Bronchial epithelial cell (primary cell): Measurements from ENCODE around the gene TUBB4B. TPM values are rescaled to one million over a fixed set of nuclear protein-coding genes. Genes with fewer than 3 reads are reported as not detected.
A peak's percentile ranks its signal among the peaks of the same experiment; 100 is the strongest.

ENCODE experiments used
- DNase-seq: peaks from one replicate; pipeline ENCODE4 v3.0.0-alpha.2; 2010; ENCODE audit warnings: low read depth
- FAIRE-seq: peaks from 2 replicates; lab custom pipeline; 2011; peaks lifted over from hg19 to GRCh38; lab: Jason Lieb, UNC
- H3K27me3 ChIP-seq: 2 replicates; pipeline ENCODE4 v1.5.1; 2011; ENCODE audit warnings: low read length; ENCODE audit not compliant: control insufficient read depth, insufficient read depth
- H3K36me3 ChIP-seq: 2 replicates; pipeline ENCODE4 v1.5.1; 2011; ENCODE audit warnings: low read length; ENCODE audit not compliant: control insufficient read depth, insufficient read depth
- H3K4me3 ChIP-seq: 2 replicates; pipeline ENCODE4 v1.5.1; 2011; ENCODE audit warnings: mild to moderate bottlenecking, low read depth, low read length, control low read depth
- total RNA-seq: library from RNA; depleted of rRNA; stranded (reverse); fragments of >200 nt; gene quantifications from 2 replicates; pipeline ENCODE4 v1.2.1, GENCODE V29; 2014
- TF ChIP-seq, protein P1 (sequence below): IDR thresholded peaks from 2 replicates; pipeline ENCODE4 v1.5.1; 2011; ENCODE audit warnings: mild to moderate bottlenecking, moderate library complexity, low read length, control low read depth, inconsistent platforms; ENCODE audit not compliant: insufficient read depth, severe bottlenecking

The TUBB4B gene
- total RNA-seq, 1 donor from 2014 or later, result 82.7 TPM

GRCh38 chr9:137233143-137233980 lies 7.7 kb upstream of the TUBB4B start:
- Histone ChIP-seq H3K27me3 (peaks cover 2% of the 10 kb centered on the region), H3K36me3 (no peaks in the 10 kb centered on the region), H3K4me3 (no peak overlapping the region)
- no peak for DNase-seq
- TF ChIP-seq, protein P1, sequence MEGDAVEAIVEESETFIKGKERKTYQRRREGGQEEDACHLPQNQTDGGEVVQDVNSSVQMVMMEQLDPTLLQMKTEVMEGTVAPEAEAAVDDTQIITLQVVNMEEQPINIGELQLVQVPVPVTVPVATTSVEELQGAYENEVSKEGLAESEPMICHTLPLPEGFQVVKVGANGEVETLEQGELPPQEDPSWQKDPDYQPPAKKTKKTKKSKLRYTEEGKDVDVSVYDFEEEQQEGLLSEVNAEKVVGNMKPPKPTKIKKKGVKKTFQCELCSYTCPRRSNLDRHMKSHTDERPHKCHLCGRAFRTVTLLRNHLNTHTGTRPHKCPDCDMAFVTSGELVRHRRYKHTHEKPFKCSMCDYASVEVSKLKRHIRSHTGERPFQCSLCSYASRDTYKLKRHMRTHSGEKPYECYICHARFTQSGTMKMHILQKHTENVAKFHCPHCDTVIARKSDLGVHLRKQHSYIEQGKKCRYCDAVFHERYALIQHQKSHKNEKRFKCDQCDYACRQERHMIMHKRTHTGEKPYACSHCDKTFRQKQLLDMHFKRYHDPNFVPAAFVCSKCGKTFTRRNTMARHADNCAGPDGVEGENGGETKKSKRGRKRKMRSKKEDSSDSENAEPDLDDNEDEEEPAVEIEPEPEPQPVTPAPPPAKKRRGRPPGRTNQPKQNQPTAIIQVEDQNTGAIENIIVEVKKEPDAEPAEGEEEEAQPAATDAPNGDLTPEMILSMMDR, result no peak
- no peak for FAIRE-seq

- no peak for FAIRE-seq
- DNase-seq, result no peak
- TF ChIP-seq, protein P1, result no peak
- H3K36me3 ChIP-seq, result no peaks in the 10 kb centered on the region
- H3K27me3 ChIP-seq, result peaks cover 2% of the 10 kb centered on the region
- no peak overlapping the region for H3K4me3 ChIP-seq
Measured at GRCh38 chr9:137234055-137234697, 6.9 kb upstream of the TUBB4B start.

DNA sequence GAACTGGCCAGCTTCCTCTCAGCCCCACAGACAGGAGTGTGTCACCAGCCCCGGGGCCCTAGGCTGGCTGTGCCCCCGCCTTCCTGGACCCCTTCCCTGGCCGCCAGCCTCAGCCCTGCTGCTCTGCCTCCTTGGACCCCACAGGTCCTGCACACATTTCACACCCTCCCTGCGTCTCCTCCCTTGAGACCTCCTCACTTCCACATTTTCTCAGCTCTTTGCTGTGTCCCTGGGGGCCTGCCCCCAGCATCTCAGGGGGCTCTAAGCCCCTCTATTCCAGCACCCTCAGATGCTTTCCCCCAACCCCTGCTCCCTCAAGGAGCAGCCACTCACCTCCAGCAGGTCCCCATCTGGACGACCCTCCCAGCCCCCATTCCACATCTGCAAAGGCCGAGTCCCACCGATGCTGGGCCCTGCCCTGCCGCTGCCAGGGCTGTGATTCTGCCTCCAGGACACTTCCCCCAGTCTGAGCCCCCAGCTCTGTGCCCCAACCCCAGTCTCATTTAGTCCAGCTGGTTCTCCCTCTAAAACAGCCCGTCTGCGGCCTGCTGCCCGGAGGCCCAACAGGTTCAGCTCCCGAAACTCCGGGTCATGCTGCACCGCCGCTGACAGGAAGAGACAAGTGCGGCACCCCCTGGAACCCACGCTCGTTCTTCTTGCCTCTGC lies 6.2 kb upstream of the TUBB4B start:
- Histone ChIP-seq H3K36me3 (no peaks in the 10 kb centered on the region), H3K4me3 (no peak overlapping the region), H3K27me3 (peaks cover 2% of the 10 kb centered on the region)
- DNase-seq, result no peak
- FAIRE-seq, result no peak
- TF ChIP-seq, protein P1, result no peak

DNA sequence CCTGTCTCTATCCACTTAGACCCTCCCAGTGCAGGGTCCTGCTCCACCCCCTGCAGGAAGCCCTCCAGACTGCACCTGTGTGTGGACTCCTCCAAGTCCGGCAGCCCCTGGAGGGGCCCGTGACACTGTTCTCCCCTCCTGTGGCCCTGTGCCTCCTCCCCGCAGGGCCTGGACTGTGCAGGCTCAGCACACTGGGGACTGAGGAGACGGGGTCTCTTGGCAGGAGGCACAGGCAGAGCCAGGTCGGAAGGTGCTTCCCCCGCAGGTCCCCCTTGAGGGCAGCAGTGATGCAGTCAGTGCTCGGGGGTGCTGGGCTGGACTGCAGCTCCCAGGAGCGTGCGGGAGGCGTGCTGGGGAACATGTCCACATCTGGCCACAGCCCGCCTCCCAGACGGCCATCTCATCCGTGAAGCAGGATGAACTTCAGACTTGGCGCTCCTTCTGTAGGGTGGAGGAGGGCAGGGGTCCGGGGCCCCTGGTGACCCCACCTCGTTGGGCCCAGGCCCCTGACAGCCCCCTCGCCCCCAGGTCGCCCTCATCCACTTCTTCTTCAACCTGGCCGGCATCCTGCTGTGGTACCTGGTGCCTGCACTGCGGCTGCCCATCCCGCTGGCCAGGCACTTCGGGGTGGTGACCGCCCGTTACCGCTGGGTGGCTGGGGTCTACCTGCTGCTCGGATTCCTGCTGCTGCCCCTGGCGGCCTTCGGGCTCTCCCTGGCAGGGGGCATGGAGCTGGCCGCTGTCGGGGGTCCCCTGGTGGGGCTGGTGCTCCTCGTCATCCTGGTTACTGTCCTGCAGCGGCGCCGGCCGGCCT lies 5.5 kb upstream of the TUBB4B start:
- no peak for DNase-seq
- no peak for FAIRE-seq
- peaks cover 2% of the 10 kb centered on the region for H3K27me3 ChIP-seq
- no peak overlapping the region for H3K4me3 ChIP-seq
- TF ChIP-seq, protein P1, result no peak
- H3K36me3 ChIP-seq, result no peaks in the 10 kb centered on the region

DNA sequence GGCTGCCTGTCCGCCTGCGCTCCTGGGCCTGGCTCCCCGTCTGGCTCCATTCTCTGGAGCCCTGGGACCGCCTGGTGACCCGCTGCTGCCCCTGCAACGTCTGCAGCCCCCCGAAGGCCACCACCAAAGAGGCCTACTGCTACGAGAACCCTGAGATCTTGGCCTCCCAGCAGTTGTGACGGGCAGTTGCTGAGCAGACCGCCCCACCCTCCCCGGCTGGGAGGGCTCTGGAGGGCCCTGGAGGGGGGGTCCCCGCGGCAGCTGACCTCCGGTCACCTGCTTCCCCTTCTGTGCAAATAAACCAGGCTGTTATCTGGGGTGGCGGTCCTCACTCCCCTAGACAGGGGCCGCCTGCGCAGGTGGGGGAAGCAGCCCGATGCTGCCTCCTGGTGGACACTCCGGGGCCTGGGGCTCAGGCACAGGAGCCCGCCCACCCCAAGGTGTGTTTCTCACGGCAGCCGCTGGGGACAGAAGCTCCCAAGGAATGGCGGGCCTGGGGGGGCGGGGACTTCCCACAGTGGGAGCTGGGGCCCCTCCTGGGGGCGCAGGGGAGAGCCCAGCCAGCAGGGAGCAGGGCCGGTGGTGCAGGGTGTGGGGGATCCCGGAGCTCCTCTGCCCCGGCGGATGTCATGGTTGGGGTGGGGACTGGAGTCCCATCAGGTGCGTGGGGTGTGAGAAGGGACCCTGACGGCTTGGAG lies 4.7 kb upstream of the TUBB4B start:
- TF ChIP-seq, protein P1, result peak; percentile 96
- no peak overlapping the region for H3K4me3 ChIP-seq
- FAIRE-seq (no peak), DNase-seq (peak; percentile 53)
- no peaks in the 10 kb centered on the region for H3K36me3 ChIP-seq
- peaks cover 2% of the 10 kb centered on the region for H3K27me3 ChIP-seq
